Ishikawa (cell line): Measurements from ENCODE around the gene OR4D10.

ENCODE experiments used
- CEBPB ChIP-seq: IDR thresholded peaks from 2 replicates; pipeline ENCODE4 v1.6.1; 2012
- CREB1 ChIP-seq: IDR thresholded peaks from 2 replicates; pipeline ENCODE4 v1.6.1; 2012; ENCODE audit warnings: low read depth
- EGR1 ChIP-seq: IDR thresholded peaks from 2 replicates; pipeline ENCODE4 v1.6.1; 2012
- EP300 ChIP-seq: IDR thresholded peaks from 2 replicates; pipeline ENCODE4 v1.6.1; 2012; ENCODE audit warnings: borderline replicate concordance
- FOXM1 ChIP-seq: IDR thresholded peaks from 2 replicates; pipeline ENCODE4 v1.6.1; 2012; ENCODE audit warnings: low read depth, borderline replicate concordance
- TAF1 ChIP-seq: IDR thresholded peaks from 2 replicates; pipeline ENCODE4 v1.6.1; 2012; ENCODE audit warnings: low read depth, mild to moderate bottlenecking
- YY1 ChIP-seq: IDR thresholded peaks from 2 replicates; pipeline ENCODE4 v1.6.1; 2012; ENCODE audit warnings: low read depth
- ZBTB7A ChIP-seq: IDR thresholded peaks from 2 replicates; pipeline ENCODE4 v1.6.1; 2012; ENCODE audit warnings: low read depth

- TF ChIP-seq EP300: no peak
- no peak for TF ChIP-seq YY1
- TF ChIP-seq ZBTB7A: no peak
- no peak for TF ChIP-seq EGR1
- TF ChIP-seq CEBPB: no peak
- no peak for TF ChIP-seq TAF1
- TF ChIP-seq FOXM1: no peak
- no peak for TF ChIP-seq CREB1
These were observed 38.0 kb downstream of the OR4D10 start, which contains the start of gene OR4D9 for GRCh38 chr11:59510941-59511589.
